ENCODE data around the gene C2CD3.

C2CD3 gene

GRCh38 chr11:74018331-74019005, 152.3 kb downstream of the C2CD3 start:
- no peak for DNase-seq (ENCODE audit: low spot score)
- POLR2A ChIA-PET (ENCODE audit: low non-redundant PET): interaction anchor here (0.7 kb wide), 1 partner anchor 153 kb away, joined by 3 read pairs; the partner anchor contains the start of gene PPME1
- CTCF ChIA-PET: interaction anchor here (1.0 kb wide), 1 partner anchor 19 kb away, joined by 7 read pairs; no protein-coding TSS in a partner anchor
- H3K27ac ChIP-seq: peak overlapping the region; percentile 34
- no peak for TF ChIP-seq CTCF (conservative IDR thresholded peaks at IDR 0.05; ENCODE audit: low read depth)

GRCh38 chr11:74017631-74018030, 153.2 kb downstream of the C2CD3 start:
- ChIA-PET CTCF (no interaction called here), POLR2A (ENCODE audit: low non-redundant PET) (no interaction called here)
- no peak overlapping the region for H3K27ac ChIP-seq
- TF ChIP-seq CTCF (conservative IDR thresholded peaks at IDR 0.05; ENCODE audit: low read depth): no peak
- no peak for DNase-seq (ENCODE audit: low spot score)

GRCh38 chr11:74015919-74016684, 154.7 kb downstream of the C2CD3 start:
- TF ChIP-seq CTCF (conservative IDR thresholded peaks at IDR 0.05; ENCODE audit: low read depth): no peak
- H3K27ac ChIP-seq: no peak overlapping the region
- ChIA-PET POLR2A (ENCODE audit: low non-redundant PET) (no interaction called here), CTCF (no interaction called here)
- no peak for DNase-seq (ENCODE audit: low spot score)

- DNase-seq (ENCODE audit: low spot score): no peak
- H3K27ac ChIP-seq: no peak overlapping the region
- ChIA-PET CTCF (no interaction called here), POLR2A (ENCODE audit: low non-redundant PET) (no interaction called here)
- no peak for TF ChIP-seq CTCF (conservative IDR thresholded peaks at IDR 0.05; ENCODE audit: low read depth)
These were observed 155.9 kb downstream of the C2CD3 start for GRCh38 chr11:74014880-74015279.

GRCh38 chr11:74013141-74013540, 157.7 kb downstream of the C2CD3 start:
- no peak for DNase-seq (ENCODE audit: low spot score)
- CTCF ChIA-PET: no interaction called here
- TF ChIP-seq CTCF (conservative IDR thresholded peaks at IDR 0.05; ENCODE audit: low read depth): no peak

GRCh38 chr11:74012074-74012809, 158.6 kb downstream of the C2CD3 start:
- no peak overlapping the region for H3K27ac ChIP-seq
- DNase-seq (ENCODE audit: low spot score): no peak
- ChIA-PET POLR2A (ENCODE audit: low non-redundant PET) (no interaction called here), CTCF (no interaction called here)
- no peak for TF ChIP-seq CTCF (conservative IDR thresholded peaks at IDR 0.05; ENCODE audit: low read depth)

More at GRCh38 chr11:74013141-74013540, 157.7 kb downstream of the C2CD3 start:
- no peak overlapping the region for H3K27ac ChIP-seq
- POLR2A ChIA-PET (ENCODE audit: low non-redundant PET): no interaction called here
